Osteocyte (in vitro differentiated cells): ENCODE results near the gene ANKRD13A. TPM values are rescaled to one million over a fixed set of nuclear protein-coding genes. Genes with fewer than 3 reads are reported as not detected.
A peak's percentile ranks its signal among the peaks of the same experiment; 100 is the strongest.
"Not testable (repeated sequence)": the region's sequence is repeated elsewhere in the genome, so short reads cannot be mapped to it uniquely, and the experiment has no call there.

ENCODE experiments used
- DNase-seq: peaks from one replicate; pipeline ENCODE4 v3.0.0; 2021; ENCODE audit warnings: mixed read lengths; ENCODE audit not compliant: unreplicated experiment; ENCODE audit errors: extremely low spot score
- H3K27ac Mint-ChIP-seq: one replicate; pipeline ENCODE4 v1.8.0; 2021; ENCODE audit warnings: mild to moderate bottlenecking, mixed read lengths; ENCODE audit not compliant: unreplicated experiment
- H3K27me3 Mint-ChIP-seq: one replicate; pipeline ENCODE4 v1.8.0; 2021; ENCODE audit warnings: mixed read lengths; ENCODE audit not compliant: unreplicated experiment
- H3K36me3 Mint-ChIP-seq: one replicate; pipeline ENCODE4 v1.8.0; 2021; ENCODE audit warnings: mixed read lengths; ENCODE audit not compliant: unreplicated experiment
- H3K4me1 Mint-ChIP-seq: one replicate; pipeline ENCODE4 v1.8.0; 2021; ENCODE audit warnings: mixed read lengths; ENCODE audit not compliant: unreplicated experiment
- H3K4me3 Mint-ChIP-seq: one replicate; pipeline ENCODE4 v1.8.0; 2021; ENCODE audit warnings: mild to moderate bottlenecking, moderate library complexity, mixed read lengths; ENCODE audit not compliant: unreplicated experiment
- H3K9me3 Mint-ChIP-seq: one replicate; pipeline ENCODE4 v1.8.0; 2021; ENCODE audit warnings: mixed read lengths; ENCODE audit not compliant: unreplicated experiment
- total RNA-seq: library from RNA; stranded (reverse); gene quantifications from 2 replicates; pipeline ENCODE4 v1.2.1, GENCODE V29; 2021
- TF ChIP-seq, protein P1 (sequence below): fragments of 200-600 bp; sonication (generic); IDR thresholded peaks from 2 replicates; pipeline ENCODE4 v1.5.0; 2021; ENCODE audit warnings: antibody characterized with exemption, mild to moderate bottlenecking, moderate library complexity

Gene ANKRD13A
- total RNA-seq, 1 donor from 2014 or later = 43.5 TPM

DNA sequence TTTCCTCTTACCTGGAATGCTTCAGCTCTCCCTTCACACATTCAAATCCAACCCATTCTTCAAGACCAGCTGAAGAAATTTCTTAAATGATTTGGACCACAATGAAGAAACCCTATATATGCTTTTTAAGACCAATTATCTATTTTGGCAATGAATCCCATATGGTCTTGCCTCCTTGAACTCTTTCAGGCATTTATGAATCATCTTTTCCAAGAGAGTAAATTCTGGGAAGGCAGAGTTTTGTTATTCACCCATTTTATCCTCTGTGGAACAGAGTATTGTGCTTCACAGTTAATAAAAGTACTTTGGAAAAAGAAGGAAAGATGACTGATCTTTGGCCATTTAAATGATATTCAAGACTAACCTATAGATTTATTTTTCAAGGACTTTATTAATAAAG, 17.0 kb upstream of the ANKRD13A start:
- no peak overlapping the region for H3K4me3 Mint-ChIP-seq
- TF ChIP-seq, protein P1, sequence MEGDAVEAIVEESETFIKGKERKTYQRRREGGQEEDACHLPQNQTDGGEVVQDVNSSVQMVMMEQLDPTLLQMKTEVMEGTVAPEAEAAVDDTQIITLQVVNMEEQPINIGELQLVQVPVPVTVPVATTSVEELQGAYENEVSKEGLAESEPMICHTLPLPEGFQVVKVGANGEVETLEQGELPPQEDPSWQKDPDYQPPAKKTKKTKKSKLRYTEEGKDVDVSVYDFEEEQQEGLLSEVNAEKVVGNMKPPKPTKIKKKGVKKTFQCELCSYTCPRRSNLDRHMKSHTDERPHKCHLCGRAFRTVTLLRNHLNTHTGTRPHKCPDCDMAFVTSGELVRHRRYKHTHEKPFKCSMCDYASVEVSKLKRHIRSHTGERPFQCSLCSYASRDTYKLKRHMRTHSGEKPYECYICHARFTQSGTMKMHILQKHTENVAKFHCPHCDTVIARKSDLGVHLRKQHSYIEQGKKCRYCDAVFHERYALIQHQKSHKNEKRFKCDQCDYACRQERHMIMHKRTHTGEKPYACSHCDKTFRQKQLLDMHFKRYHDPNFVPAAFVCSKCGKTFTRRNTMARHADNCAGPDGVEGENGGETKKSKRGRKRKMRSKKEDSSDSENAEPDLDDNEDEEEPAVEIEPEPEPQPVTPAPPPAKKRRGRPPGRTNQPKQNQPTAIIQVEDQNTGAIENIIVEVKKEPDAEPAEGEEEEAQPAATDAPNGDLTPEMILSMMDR = no peak
- no peak for DNase-seq
- peaks cover 23% of the 10 kb centered on the region for H3K4me1 Mint-ChIP-seq
- H3K9me3 Mint-ChIP-seq = peaks cover 7% of the 10 kb centered on the region
- no peaks in the 10 kb centered on the region for H3K27me3 Mint-ChIP-seq
- peaks cover 52% of the 10 kb centered on the region for H3K36me3 Mint-ChIP-seq
- H3K27ac Mint-ChIP-seq = peak overlapping the region; percentile 89

DNA sequence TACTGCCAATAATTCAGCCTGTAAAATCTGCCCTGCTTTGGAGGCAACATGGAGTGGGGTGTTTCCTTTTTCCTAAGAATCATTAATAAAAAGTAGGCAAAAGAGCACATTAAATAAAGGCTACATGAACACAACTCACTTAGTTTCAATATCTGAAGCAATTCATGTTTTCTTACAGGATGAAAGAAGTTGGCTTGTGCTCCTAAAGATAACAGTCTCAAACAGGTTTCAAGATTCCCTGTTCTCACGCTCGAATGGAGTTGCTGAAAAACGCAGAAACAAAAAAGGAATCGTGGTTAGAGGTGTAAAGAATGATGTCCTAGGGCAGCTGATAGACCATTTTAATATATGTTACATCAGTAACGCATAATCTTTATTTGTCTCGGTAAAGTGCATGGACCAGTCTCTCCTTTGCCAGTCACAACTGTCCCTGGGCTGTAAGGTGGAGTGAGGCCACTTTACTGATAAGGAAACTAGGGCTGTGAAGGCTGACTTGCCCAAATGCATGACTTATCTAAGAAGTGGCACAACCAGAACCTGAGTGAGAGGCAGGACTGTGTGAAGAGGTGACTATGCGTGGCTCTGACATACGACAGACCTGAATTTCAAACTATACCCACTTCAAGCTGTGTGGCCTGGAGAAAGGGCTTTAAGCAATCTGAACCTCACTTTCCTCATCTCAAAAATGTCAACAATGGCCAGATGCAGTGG, 15.6 kb upstream of the ANKRD13A start:
- no peaks in the 10 kb centered on the region for H3K27me3 Mint-ChIP-seq
- peak; percentile 30 for DNase-seq
- H3K27ac Mint-ChIP-seq = peak overlapping the region; percentile 57
- peaks cover 51% of the 10 kb centered on the region for H3K36me3 Mint-ChIP-seq
- H3K9me3 Mint-ChIP-seq = peaks cover 3% of the 10 kb centered on the region
- H3K4me1 Mint-ChIP-seq = peaks cover 23% of the 10 kb centered on the region
- TF ChIP-seq, protein P1 = no peak
- no peak overlapping the region for H3K4me3 Mint-ChIP-seq

DNA sequence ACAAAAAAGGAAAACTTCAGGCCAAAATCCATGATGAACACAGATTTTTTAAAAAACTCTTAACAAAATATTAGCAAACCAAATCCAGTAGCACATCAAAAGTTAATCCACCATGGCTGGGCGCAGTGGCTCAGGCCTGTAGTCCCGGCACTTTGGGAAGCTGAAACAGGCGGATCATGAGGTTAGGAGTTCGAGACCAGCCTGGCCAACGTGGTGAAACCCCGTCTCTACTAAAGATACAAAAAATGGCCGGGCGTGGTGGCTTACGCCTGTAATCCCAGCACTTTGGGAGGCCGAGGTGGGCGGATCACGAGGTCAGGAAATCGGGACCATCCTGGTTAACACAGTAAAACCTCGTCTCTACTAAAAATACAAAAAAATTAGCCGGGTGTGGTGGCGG, 13.0 kb upstream of the ANKRD13A start:
- not testable (repeated sequence) for H3K9me3 Mint-ChIP-seq, H3K27ac Mint-ChIP-seq, H3K27me3 Mint-ChIP-seq, H3K4me3 Mint-ChIP-seq
- Mint-ChIP-seq H3K4me1 (peaks cover 23% of the 10 kb centered on the region), H3K36me3 (peaks cover 41% of the 10 kb centered on the region)
- DNase-seq = peak; percentile 68

DNA sequence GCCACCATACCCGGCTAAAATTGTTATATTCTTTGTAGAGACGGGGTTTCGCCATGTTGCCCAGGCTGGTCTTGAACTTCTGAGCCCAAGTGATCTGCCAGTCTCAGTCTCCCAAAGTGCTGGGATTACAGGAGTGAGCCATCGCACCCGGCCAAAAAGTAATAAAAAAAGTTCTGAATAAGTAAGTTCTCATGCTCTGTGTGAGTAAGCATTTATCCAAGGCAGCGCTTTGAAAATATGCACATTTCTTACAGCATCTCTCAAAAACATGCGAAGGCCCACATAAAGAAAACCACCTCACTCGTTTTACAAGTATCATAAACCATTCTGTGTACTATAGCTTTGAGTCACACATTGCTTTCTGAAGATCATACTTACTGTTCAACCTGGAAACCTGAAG, 11.6 kb upstream of the ANKRD13A start:
- H3K27ac Mint-ChIP-seq = no peak overlapping the region
- H3K4me1 Mint-ChIP-seq = peaks cover 11% of the 10 kb centered on the region
- DNase-seq = no peak
- no peak overlapping the region for H3K4me3 Mint-ChIP-seq
- H3K36me3 Mint-ChIP-seq = peaks cover 32% of the 10 kb centered on the region
- TF ChIP-seq, protein P1 = no peak
- H3K9me3 Mint-ChIP-seq = no peaks in the 10 kb centered on the region
- no peaks in the 10 kb centered on the region for H3K27me3 Mint-ChIP-seq

DNA sequence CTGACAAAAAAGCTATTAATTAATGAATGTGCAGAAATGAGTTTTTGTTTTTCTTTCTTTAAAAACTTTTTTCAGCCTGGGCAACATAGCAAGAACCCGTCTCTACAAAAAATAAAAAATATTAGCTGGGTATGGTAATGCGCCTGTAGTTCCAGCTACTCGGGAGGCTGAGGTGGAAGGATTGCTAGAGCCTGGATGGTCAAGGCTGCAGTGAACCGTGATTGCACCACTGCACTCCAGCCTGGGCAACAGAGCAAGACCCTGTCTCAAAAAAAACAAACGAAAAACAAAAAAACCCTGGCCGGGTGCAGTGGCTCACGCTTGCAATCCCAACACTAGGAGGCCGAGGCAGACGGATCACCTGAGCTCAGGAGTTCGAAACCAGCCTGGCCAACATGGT, 11.0 kb upstream of the ANKRD13A start:
- Mint-ChIP-seq H3K4me3 (no peak overlapping the region), H3K36me3 (peaks cover 29% of the 10 kb centered on the region), H3K4me1 (peaks cover 5% of the 10 kb centered on the region), H3K9me3 (no peaks in the 10 kb centered on the region), H3K27ac (no peak overlapping the region), H3K27me3 (no peaks in the 10 kb centered on the region)
- TF ChIP-seq, protein P1 = no peak
- peak; percentile 36 for DNase-seq
